Activated effector memory CD4-positive, alpha-beta T cell treated with anti-CD3 and anti-CD28 coated beads, Interleukin-2, amount 50 U/mL, for 16 hours (primary cell): ENCODE data around the gene DAB2.
"Not testable (repeated sequence)": the region's sequence is repeated elsewhere in the genome, so short reads cannot be mapped to it uniquely, and the experiment has no call there.

Experiments
- DNase-seq: peaks from one replicate; pipeline ENCODE4 v3.0.0-alpha.2; 2020

DAB2 gene

GRCh38 chr5:39376293-39376714 is 48.5 kb downstream of the DAB2 start:
- DNase-seq, result no peak

- DNase-seq, result no peak
These were observed 51.0 kb downstream of the DAB2 start for GRCh38 chr5:39373791-39374190.

GRCh38 chr5:39371367-39371635 is 53.5 kb downstream of the DAB2 start:
- DNase-seq, result no peak

DNA sequence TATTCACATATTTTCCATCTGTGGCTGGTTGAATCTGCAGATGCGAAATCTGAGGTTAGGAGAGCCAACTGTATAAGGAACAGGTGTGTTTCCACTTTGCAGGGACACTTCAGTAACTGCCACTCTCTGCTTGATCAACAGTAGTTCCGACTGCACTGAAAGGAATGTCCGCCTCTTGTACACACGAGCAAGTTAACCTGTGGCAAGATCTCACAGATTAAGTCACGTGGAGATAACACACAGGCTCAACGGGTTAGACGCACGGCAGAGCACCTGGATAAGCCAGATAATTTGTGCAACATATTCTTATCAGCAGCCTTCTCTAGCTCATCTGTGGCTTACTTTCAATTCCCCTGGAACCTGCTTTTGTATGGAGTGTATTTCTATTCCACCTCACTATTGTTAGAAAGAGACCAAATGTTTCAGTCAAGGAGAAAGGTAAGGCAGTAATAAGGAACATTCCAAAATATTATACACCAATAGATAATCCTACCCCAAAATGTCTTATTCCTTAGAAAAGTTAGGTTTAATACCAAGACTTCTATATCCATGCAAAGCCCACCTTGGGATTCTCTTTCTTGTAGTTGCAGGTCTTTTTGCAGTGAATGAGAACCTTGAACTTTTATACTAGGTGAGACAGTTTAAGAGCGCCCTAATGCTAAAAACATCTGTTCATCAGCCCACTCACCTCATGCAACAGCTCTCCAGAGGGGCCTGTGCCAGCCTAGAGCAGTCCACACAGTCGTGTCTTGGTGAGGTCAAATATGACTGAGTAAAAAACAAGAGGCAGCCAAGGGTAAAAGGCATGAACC is 54.0 kb downstream of the DAB2 start:
- DNase-seq, result no peak

GRCh38 chr5:39369123-39369815 is 55.5 kb downstream of the DAB2 start:
- no peak for DNase-seq

DNA sequence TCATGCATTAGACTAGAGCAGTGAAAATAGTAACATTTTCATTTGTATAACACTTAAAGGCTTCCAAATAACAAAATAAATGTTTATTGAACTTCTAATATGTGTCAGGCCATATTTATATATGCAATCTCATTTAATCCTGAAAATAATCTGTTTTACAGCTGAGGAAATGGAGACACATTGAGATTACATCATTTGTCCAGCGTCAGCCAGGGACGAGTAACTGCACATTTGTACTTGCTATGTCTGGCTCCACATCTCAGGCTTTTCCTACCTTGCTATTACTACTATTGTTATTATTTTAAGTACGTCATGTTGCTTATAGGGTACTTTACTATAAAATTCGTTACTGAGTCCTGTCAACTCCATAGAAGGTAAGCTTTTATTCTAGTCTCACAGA is 56.7 kb downstream of the DAB2 start:
- no peak for DNase-seq

DNA sequence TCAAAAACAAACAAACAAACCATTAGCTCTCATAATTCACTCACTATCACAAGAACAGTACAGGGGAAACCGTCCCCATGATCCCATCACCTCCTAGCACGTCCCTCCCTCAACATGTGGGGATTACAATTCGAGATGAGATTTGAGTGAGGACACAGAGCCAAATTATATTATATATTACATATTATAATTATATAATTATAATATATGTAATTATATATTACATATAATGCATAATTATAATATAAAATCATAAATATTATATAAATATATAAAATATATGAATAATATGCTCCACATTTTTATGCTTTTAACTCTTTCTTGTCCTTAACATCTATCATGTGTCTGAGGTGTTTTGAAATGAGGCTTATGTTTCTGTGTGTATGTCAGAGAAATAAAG is 57.1 kb downstream of the DAB2 start:
- no peak for DNase-seq

GRCh38 chr5:39364367-39364766 is 60.4 kb downstream of the DAB2 start, which contains the start of gene C9:
TSS of gene C9 (minus strand) at chr5:39364495. CDS start at chr5:39364464, 31 bp downstream.
- DNase-seq, result no peak

- DNase-seq, result no peak
These were observed 61.6 kb downstream of the DAB2 start for GRCh38 chr5:39363217-39363616.

DNA sequence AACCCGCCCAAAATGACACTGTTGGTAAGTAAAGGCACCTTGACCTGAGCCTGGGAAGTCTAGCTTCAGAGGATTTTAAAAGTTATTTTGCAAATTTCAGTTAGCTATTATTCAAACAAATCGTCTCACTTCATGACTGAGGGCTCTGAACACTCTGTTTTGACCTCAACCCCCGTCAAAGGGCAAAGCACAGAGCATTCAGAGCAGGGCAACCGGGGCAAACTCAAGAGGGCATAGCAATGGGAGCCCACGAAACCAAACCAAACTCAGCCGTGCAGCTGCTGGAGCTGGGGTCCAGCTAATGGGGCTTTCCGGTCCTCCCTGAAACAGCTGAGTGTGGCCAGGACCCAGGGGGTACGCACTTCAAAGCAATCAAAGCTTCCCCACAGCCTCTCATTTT is 62.1 kb downstream of the DAB2 start:
- no peak for DNase-seq

- DNase-seq, result no peak
These were observed 63.5 kb downstream of the DAB2 start for GRCh38 chr5:39361306-39361705.

DNA sequence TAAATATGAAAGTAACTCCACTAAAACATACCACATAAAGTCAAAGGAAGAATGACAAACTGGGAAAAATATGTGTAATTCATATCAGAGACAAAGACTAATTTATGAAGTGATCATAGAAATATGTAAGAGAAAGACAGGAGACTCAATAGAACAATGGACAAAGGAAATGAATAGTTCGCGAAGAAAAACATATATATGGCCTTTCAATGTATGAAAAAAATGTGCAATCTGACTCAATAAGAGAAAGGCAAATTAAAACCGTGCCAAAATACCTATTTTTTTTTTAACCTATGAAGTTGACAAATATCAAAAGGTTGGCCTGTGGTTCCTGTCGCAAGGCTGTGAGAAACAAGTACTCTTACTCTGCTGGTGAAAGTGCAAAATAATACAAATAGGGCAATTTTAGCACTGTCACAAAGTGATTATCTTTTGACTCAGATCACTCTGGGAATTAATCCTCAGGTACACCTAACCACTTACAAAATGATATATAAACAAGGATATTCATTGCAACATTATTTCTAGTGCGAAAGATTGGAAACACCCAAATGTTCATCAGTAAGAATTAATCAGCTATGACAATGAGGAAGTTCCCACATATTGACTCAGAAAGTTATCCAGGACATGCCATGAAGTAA is 64.2 kb downstream of the DAB2 start:
- no peak for DNase-seq

GRCh38 chr5:39356263-39356662 is 68.5 kb downstream of the DAB2 start:
- DNase-seq, result no peak

DNA sequence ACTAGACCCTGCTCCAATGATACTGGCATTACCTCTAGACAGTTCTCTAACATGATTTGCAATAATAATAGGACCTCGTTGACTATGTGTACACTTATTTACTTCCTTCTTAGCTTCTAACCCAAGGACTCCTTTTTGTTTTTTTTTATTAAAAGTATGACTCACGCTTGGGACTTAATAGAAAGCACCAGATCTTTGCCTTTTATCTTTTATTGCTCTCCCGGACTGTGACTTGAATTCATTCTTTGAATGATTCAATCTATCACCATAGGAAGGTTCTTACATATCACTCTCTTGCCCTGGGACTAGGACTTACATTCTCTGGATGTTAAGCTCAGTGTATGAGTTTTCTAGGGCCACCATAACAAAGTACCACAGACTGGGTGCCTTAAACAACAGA is 69.5 kb downstream of the DAB2 start:
- no peak for DNase-seq

DNA sequence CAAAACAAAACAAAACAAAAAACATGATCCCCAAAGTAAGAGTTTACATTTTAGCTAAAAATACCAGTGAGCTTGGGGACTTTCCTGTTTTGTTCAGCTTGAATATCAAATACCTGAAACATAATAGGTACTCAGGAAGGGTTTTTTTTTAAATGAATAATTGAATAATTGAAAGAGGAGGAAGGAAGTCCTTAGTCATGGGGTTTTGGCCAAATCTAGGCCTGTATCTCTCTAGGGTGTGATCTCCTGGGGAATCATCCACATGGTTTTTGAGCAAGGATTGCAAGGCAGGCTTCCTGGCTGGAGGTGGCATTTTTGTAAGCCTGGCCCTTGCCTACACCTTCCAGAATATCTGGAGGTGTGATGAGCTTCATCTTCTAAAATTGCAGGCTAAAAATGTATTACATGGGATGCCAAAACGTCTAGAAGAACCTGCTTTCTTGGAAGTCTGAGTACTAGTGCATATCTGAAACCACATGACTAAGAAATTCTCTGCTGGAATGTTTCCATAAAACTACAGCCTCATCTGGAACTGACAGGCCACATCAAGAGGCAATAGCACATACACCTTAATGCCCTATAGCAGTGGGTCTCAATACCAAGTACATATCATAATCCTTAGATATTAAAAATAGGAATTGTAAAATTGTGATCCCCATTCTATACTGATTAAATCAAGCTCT is 70.9 kb downstream of the DAB2 start:
- DNase-seq, result no peak

- DNase-seq, result no peak
These were observed 71.8 kb downstream of the DAB2 start for GRCh38 chr5:39352951-39353350.

DNA sequence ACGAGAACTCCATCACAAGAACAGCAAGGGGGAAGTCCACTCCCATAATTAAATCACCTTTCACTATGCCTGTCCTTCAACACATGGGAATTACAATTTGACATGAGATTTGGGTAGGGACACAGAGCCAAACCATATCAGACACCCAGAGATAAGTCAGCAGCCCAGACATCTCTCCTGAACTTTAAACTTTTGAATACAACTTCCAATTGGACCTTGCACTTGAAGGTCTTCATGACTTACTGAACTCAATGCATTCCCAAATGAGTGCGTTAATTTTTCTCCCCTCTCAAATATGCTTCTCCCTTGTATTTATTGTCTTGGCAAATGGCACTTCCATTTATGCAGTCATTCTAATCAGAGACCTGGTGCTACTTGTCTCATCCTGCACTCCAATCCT is 72.6 kb downstream of the DAB2 start:
- no peak for DNase-seq

DNA sequence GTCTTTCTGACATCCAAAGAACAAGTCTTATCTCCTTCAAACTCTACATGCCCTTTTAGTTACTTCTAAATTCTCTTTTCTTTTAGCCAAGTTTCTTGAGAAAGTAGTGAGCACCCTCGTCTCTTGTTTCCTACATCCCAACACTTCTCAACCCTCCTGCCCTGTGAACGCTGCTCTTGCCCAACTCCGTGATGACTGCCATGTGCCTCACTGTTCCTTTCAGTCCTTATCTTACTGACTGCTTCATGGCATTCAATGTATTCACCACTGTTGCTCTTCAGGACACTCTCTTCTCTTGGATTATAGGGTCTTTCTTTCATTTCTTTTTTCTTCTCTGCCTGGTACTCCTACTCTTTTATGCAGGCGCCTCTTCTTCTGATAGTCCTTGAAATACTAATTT is 75.3 kb downstream of the DAB2 start:
- DNase-seq, result no peak

- no peak for DNase-seq
These were observed 82.3 kb downstream of the DAB2 start for GRCh38 chr5:39342460-39342859.

GRCh38 chr5:39341896-39342295 is 82.9 kb downstream of the DAB2 start:
- no peak for DNase-seq

- no peak for DNase-seq
These were observed 84.3 kb downstream of the DAB2 start for GRCh38 chr5:39340506-39340905.

- no peak for DNase-seq
These were observed 87.4 kb downstream of the DAB2 start for GRCh38 chr5:39337252-39337915.

DNA sequence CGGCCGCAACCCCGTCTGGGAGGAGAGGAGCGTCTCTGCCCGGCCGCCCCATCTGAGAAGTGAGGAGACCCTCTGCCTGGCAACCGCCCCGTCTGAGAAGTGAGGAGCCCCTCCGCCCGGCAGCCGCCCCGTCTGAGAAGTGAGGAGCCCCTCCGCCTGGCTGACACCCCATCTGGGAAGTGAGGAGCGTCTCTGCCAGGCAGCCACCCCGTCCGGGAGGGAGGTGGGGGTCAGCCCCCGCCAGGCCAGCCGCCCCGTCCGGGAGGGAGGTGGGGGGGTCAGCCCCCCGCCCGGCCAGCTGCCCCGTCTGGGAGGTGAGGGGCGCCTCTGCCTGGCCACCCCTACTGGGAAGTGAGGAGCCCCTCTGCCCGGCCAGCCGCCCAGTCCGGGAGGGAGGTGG is 90.5 kb downstream of the DAB2 start:
- DNase-seq, result not testable (repeated sequence)
